ENCODE results near the gene GLT8D2.

- TF ChIP-seq ARNTL (CRISPR knock-in tag; IDR thresholded peaks at IDR 0.05; ENCODE audit: borderline replicate concordance, low read depth) (no peak), ZFP30 (CRISPR knock-in tag; IDR thresholded peaks at IDR 0.05) (no peak), CSRNP3 (CRISPR knock-in tag; IDR thresholded peaks at IDR 0.05) (no peak), ZNF565 (CRISPR knock-in tag; conservative IDR thresholded peaks at IDR 0.05; ENCODE audit: low read depth) (no peak)
Measured at GRCh38 chr12:104094284-104094683, 44.3 kb upstream of the GLT8D2 start.

Measured in SK-N-SH treated with all-trans-retinoic acid at 6 μM for 48 hours (cell line).